ENCODE results near the gene PPP5C. TPM values are rescaled to one million over a fixed set of nuclear protein-coding genes. Genes with fewer than 3 reads are reported as not detected.

PPP5C gene
- total RNA-seq, 1 experiment from 2014 or later, result 130 TPM

GRCh38 chr19:46339446-46339845 is 7.4 kb upstream of the PPP5C start:
- POLR2A ChIA-PET, result no interaction called here
- Histone ChIP-seq H3K27me3 (replicated peaks; ENCODE audit: control insufficient read depth, insufficient read depth, low read length) (no peaks in the 10 kb centered on the region), H3K9me3 (no peaks in the 10 kb centered on the region), H3K4me3 (ENCODE audit: low read depth, low read length) (no peak overlapping the region), H3K4me1 (no peaks in the 10 kb centered on the region), H3K36me3 (ENCODE audit: control insufficient read depth, insufficient read depth, low read length) (no peaks in the 10 kb centered on the region)
- no peaks in the 10 kb centered on the region for H3K4me1 Mint-ChIP-seq (ENCODE audit: low read depth, unreplicated experiment)
- no peaks in the 10 kb centered on the region for H3K9me3 Mint-ChIP-seq (ENCODE audit: unreplicated experiment)
- H3K36me3 Mint-ChIP-seq (ENCODE audit: insufficient read depth, unreplicated experiment), result no peaks in the 10 kb centered on the region
- CTCF ChIA-PET, result no interaction called here
- no peak overlapping the region for H3K27ac Mint-ChIP-seq (ENCODE audit: unreplicated experiment)
- no peak for TF ChIP-seq CTCF (IDR thresholded peaks at IDR 0.05; ENCODE audit: insufficient read depth in 1 of 2, low read depth in 1 of 2, low read length in 1 of 2, severe bottlenecking in 1 of 2, unreplicated experiment in 1 of 2)
- intact Hi-C loops (cut with micrococcal nuclease; ENCODE audit: unreplicated experiment), result no loop called here
- H3K27me3 Mint-ChIP-seq (ENCODE audit: insufficient read depth, unreplicated experiment), result peaks cover 3% of the 10 kb centered on the region
- no TSS peak for BruUV-seq (replicated peaks)
- H3K4me3 Mint-ChIP-seq (ENCODE audit: unreplicated experiment), result no peak overlapping the region
- no peak for DNase-seq

GRCh38 chr19:46340051-46340659 is 6.7 kb upstream of the PPP5C start:
- TF ChIP-seq CTCF (IDR thresholded peaks at IDR 0.05; ENCODE audit: insufficient read depth in 1 of 2, low read depth in 1 of 2, low read length in 1 of 2, severe bottlenecking in 1 of 2, unreplicated experiment in 1 of 2), result no peak
- no peaks in the 10 kb centered on the region for H3K27me3 ChIP-seq (replicated peaks; ENCODE audit: control insufficient read depth, insufficient read depth, low read length)
- H3K4me1 Mint-ChIP-seq (ENCODE audit: low read depth, unreplicated experiment), result no peaks in the 10 kb centered on the region
- CTCF ChIA-PET, result no interaction called here
- POLR2A ChIA-PET, result no interaction called here
- H3K4me1 ChIP-seq, result no peaks in the 10 kb centered on the region
- no peaks in the 10 kb centered on the region for H3K36me3 Mint-ChIP-seq (ENCODE audit: insufficient read depth, unreplicated experiment)
- H3K4me3 ChIP-seq (ENCODE audit: low read depth, low read length), result no peak overlapping the region
- H3K4me3 Mint-ChIP-seq (ENCODE audit: unreplicated experiment), result no peak overlapping the region
- no peaks in the 10 kb centered on the region for H3K36me3 ChIP-seq (ENCODE audit: control insufficient read depth, insufficient read depth, low read length)
- no TSS peak for BruUV-seq (replicated peaks)
- peaks cover 3% of the 10 kb centered on the region for H3K27me3 Mint-ChIP-seq (ENCODE audit: insufficient read depth, unreplicated experiment)
- no peaks in the 10 kb centered on the region for H3K9me3 ChIP-seq
- no peak overlapping the region for H3K27ac Mint-ChIP-seq (ENCODE audit: unreplicated experiment)
- H3K9me3 Mint-ChIP-seq (ENCODE audit: unreplicated experiment), result no peaks in the 10 kb centered on the region
- intact Hi-C loops (cut with micrococcal nuclease; ENCODE audit: unreplicated experiment), result loop anchor here (5.0 kb wide), 1 partner anchor 758 kb away; the partner anchor contains the start of gene OPA3
- DNase-seq, result no peak

- Mint-ChIP-seq H3K9me3 (ENCODE audit: unreplicated experiment) (no peaks in the 10 kb centered on the region), H3K4me3 (ENCODE audit: unreplicated experiment) (no peak overlapping the region), H3K27me3 (ENCODE audit: insufficient read depth, unreplicated experiment) (peaks cover 3% of the 10 kb centered on the region), H3K36me3 (ENCODE audit: insufficient read depth, unreplicated experiment) (peaks cover 5% of the 10 kb centered on the region), H3K27ac (ENCODE audit: unreplicated experiment) (no peak overlapping the region), H3K4me1 (ENCODE audit: low read depth, unreplicated experiment) (no peaks in the 10 kb centered on the region)
- Histone ChIP-seq H3K36me3 (ENCODE audit: control insufficient read depth, insufficient read depth, low read length) (no peaks in the 10 kb centered on the region), H3K27me3 (replicated peaks; ENCODE audit: control insufficient read depth, insufficient read depth, low read length) (no peaks in the 10 kb centered on the region), H3K9me3 (no peaks in the 10 kb centered on the region), H3K4me1 (no peaks in the 10 kb centered on the region), H3K4me3 (ENCODE audit: low read depth, low read length) (no peak overlapping the region)
- ChIA-PET CTCF (interaction anchor here (0.7 kb wide), 1 partner anchor 320 kb away, joined by 3 read pairs; no protein-coding TSS in a partner anchor), POLR2A (no interaction called here)
- no peak for DNase-seq
- no peak for TF ChIP-seq CTCF (IDR thresholded peaks at IDR 0.05; ENCODE audit: insufficient read depth in 1 of 2, low read depth in 1 of 2, low read length in 1 of 2, severe bottlenecking in 1 of 2, unreplicated experiment in 1 of 2)
- BruUV-seq (replicated peaks), result no TSS peak
- intact Hi-C loops (cut with micrococcal nuclease; ENCODE audit: unreplicated experiment), result loop anchor here (5.0 kb wide), 1 partner anchor 760 kb away; the partner anchor contains the start of gene OPA3
Observed at GRCh38 chr19:46341937-46342336, 5.0 kb upstream of the PPP5C start.
